IPS-20b (cell line): Measurements from ENCODE around the gene GFER.
"Not testable (repeated sequence)": the region's sequence is repeated elsewhere in the genome, so short reads cannot be mapped to it uniquely, and the experiment has no call there.

Experiments
- H3K27ac ChIP-seq: one replicate; pipeline ENCODE4 v1.5.1; 2013; ENCODE audit warnings: low read length
- H3K27me3 ChIP-seq: 2 replicates; pipeline ENCODE4 v1.6.1; 2013; ENCODE audit warnings: mild to moderate bottlenecking, low read length, inconsistent platforms; ENCODE audit not compliant: insufficient read depth
- H3K36me3 ChIP-seq: 2 replicates; pipeline ENCODE4 v1.6.1; 2013; ENCODE audit warnings: low read depth, mild to moderate bottlenecking, inconsistent platforms, low read length, moderate library complexity; ENCODE audit not compliant: insufficient read depth
- H3K4me1 ChIP-seq: 2 replicates; pipeline ENCODE4 v1.6.1; 2013; ENCODE audit warnings: mild to moderate bottlenecking, control low read depth, inconsistent platforms, low read length, moderate library complexity; ENCODE audit not compliant: insufficient read depth
- H3K4me3 ChIP-seq: 2 replicates; pipeline ENCODE4 v1.5.1; 2013; ENCODE audit warnings: mild to moderate bottlenecking, low read length, inconsistent platforms
- H3K9ac ChIP-seq: 2 replicates; pipeline ENCODE4 v1.6.1; 2013; ENCODE audit warnings: low read depth, mild to moderate bottlenecking, inconsistent platforms, low read length, moderate library complexity
- H3K9me3 ChIP-seq: 2 replicates; pipeline ENCODE4 v1.6.1; 2013; ENCODE audit warnings: mild to moderate bottlenecking, low read depth, low read length, inconsistent platforms; ENCODE audit not compliant: insufficient read depth

GFER gene

DNA sequence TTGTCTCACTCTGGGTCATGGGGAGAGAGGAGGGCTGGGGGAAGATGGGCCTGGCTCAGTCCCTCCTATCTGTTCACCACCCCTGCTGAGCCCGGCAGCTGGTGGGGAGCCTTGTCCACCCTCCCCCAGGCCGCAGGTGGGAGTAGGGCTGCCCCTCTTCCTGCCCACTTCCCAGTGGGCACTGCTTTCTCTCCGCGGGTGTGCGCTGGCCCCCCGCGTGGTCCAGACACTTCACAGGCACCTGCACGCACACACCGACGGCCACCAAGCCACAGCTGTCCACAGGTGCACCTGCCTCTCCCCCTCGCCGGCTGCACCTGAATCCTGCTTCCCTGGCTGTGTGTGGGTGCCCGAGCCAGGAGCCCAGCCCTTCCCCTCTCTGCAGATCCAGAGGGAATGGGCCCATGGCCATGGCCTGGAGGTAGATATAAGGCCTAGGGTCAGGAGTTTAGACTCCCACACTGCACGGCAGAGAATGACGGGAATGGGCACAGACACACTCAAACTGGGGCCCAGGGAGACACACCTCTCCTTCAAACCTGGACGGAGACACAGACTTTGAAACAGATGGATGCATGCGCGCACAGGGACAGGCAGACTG is 44.7 kb downstream of the GFER start:
- Histone ChIP-seq H3K27ac (no peak overlapping the region), H3K4me1 (no peaks in the 10 kb centered on the region; the same call in 1 of the 2 replicates), H3K9me3 (no peaks in the 10 kb centered on the region), H3K36me3 (no peaks in the 10 kb centered on the region), H3K4me3 (no peak overlapping the region), H3K27me3 (peaks cover 42% of the 10 kb centered on the region), H3K9ac (no peak overlapping the region)

- Histone ChIP-seq H3K4me3 (no peak overlapping the region), H3K27me3 (peaks cover 35% of the 10 kb centered on the region), H3K9ac (no peak overlapping the region), H3K36me3 (no peaks in the 10 kb centered on the region), H3K9me3 (no peaks in the 10 kb centered on the region), H3K27ac (no peak overlapping the region), H3K4me1 (no peaks in the 10 kb centered on the region)
Observed at GRCh38 chr16:2029350-2029749, 45.4 kb downstream of the GFER start.

GRCh38 chr16:2030036-2030435 is 46.0 kb downstream of the GFER start:
- no peak overlapping the region for H3K9ac ChIP-seq

DNA sequence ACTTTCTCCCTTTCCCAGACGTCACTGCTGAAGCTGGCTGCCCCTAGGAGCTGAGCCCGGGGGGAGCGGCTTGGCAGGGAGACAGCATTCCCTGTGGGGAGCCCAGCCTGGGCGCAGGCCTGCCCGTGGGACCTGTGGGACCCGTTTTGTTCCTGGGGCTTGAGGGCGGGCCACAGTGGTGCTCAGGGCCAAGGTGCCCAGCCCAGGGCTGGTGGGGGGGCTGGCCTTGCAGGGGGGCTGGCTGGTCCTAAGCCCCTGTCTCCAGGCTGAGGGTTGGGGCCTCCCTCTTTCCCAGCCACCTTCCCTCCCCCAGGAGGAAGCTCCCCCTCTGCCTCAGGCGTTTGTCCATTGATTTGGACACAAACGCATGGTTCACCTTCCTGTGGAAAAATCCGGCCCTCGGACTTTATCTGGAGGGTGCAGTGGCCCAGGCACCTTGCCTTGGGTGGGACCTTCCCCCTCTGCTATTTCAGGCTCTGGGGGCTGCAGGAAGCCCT is 47.1 kb downstream of the GFER start:
- H3K4me1 ChIP-seq: no peaks in the 10 kb centered on the region
- no peaks in the 10 kb centered on the region for H3K36me3 ChIP-seq
- peaks cover 22% of the 10 kb centered on the region for H3K27me3 ChIP-seq
- H3K9me3 ChIP-seq: no peaks in the 10 kb centered on the region
- no peak overlapping the region for H3K9ac ChIP-seq
- H3K27ac ChIP-seq: no peak overlapping the region
- no peak overlapping the region for H3K4me3 ChIP-seq

More at GRCh38 chr16:2030036-2030435, 46.0 kb downstream of the GFER start:
- Histone ChIP-seq H3K4me1 (no peaks in the 10 kb centered on the region), H3K4me3 (no peak overlapping the region), H3K36me3 (no peaks in the 10 kb centered on the region), H3K27ac (no peak overlapping the region), H3K9me3 (no peaks in the 10 kb centered on the region), H3K27me3 (peaks cover 31% of the 10 kb centered on the region)

GRCh38 chr16:2032285-2033056 is 48.5 kb downstream of the GFER start:
- Histone ChIP-seq H3K9me3 (no peaks in the 10 kb centered on the region), H3K4me1 (no peaks in the 10 kb centered on the region), H3K9ac (no peak overlapping the region), H3K27ac (no peak overlapping the region), H3K4me3 (no peak overlapping the region), H3K36me3 (no peaks in the 10 kb centered on the region), H3K27me3 (peaks cover 12% of the 10 kb centered on the region)

GRCh38 chr16:2033057-2033908 is 49.3 kb downstream of the GFER start:
- Histone ChIP-seq H3K36me3 (no peaks in the 10 kb centered on the region), H3K27me3 (peaks cover 4% of the 10 kb centered on the region; the same call in 1 of the 2 replicates), H3K27ac (no peak overlapping the region), H3K9me3 (no peaks in the 10 kb centered on the region), H3K4me3 (no peak overlapping the region), H3K9ac (no peak overlapping the region), H3K4me1 (no peaks in the 10 kb centered on the region)

DNA sequence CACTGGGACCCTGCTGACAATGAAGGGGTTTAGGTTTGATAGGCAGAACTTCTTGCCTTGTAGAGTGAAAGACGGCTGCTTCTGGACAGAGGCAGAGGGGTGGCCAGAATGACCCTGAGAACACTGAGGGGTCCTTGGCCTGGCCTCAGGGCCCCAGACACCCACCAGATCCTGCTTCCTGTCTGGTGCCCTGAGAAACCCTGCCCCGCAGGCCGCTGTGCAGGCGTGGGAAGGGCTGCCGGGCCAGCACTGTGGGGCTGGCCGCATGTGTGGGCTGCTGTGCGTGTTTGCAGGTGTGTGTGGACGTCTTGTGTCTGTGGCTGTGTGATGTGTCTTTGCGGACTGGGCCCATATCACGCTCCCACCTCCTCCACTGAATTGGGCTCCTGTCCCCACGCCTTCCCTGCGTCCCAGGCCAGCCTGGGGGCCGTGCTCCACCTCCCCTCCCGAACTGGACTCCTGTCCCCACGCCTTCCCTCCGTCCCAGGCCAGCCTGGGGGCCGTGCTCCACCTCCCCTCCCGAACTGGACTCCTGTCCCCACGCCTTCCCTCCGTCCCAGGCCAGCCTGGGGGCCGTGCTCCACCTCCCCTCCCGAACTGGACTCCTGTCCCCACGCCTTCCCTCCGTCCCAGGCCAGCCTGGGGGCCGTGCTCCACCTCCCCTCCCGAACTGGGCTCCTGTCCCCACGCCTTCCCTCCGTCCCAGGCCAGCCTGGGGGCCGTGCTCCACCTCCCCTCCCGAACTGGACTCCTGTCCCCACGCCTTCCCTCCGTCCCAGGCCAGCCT is 50.1 kb downstream of the GFER start:
- H3K9me3 ChIP-seq, H3K4me3 ChIP-seq, H3K27ac ChIP-seq, H3K9ac ChIP-seq, H3K27me3 ChIP-seq, H3K4me1 ChIP-seq, H3K36me3 ChIP-seq: not testable (repeated sequence)

- no peaks in the 10 kb centered on the region for H3K4me1 ChIP-seq
- H3K9me3 ChIP-seq: no peaks in the 10 kb centered on the region
- H3K9ac ChIP-seq: no peak overlapping the region
- no peaks in the 10 kb centered on the region for H3K36me3 ChIP-seq
- H3K27ac ChIP-seq: no peak overlapping the region
- no peaks in the 10 kb centered on the region for H3K27me3 ChIP-seq
- no peak overlapping the region for H3K4me3 ChIP-seq
Observed at GRCh38 chr16:2034696-2035430, 50.9 kb downstream of the GFER start.

DNA sequence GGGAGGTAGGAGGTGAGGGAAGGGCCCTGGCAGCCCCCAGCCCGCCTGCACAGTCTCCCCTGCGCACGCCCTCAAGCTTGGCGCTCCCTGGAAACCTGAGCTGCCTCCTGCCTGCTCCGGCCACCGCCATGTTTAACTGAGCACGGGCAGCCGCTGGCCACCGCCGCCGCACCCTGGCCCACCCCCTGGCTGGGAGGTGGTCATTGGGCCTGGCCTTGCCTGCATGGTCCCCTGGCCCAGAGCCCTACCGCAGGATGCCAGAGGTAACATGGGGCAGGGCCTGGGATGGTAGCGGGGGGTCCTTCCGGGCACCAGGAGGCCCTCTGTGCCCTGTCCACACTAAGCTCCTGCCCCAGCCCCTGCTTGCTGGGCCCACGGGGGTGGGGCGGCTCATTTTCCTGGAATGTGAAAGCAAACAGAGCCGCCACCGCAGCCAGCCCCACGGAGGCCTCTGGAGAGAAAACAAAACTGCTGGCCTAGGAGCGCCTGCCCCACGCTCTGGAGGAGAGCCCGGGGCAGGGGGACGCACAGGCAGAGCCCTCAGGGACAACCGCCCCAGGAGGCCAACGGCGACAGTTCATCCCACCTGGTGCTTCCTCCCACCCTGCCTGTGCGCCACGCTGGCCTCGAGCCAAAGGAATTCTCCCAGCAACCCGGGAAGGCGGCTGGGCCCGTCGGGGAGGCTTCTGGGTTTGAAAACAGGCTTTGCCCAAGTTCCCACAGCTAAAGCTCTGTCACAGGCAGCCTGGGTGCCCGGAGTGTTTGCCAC is 51.6 kb downstream of the GFER start:
- Histone ChIP-seq H3K4me1 (no peaks in the 10 kb centered on the region), H3K4me3 (no peak overlapping the region), H3K9me3 (no peaks in the 10 kb centered on the region), H3K36me3 (no peaks in the 10 kb centered on the region), H3K27me3 (no peaks in the 10 kb centered on the region), H3K9ac (no peak overlapping the region), H3K27ac (no peak overlapping the region)

DNA sequence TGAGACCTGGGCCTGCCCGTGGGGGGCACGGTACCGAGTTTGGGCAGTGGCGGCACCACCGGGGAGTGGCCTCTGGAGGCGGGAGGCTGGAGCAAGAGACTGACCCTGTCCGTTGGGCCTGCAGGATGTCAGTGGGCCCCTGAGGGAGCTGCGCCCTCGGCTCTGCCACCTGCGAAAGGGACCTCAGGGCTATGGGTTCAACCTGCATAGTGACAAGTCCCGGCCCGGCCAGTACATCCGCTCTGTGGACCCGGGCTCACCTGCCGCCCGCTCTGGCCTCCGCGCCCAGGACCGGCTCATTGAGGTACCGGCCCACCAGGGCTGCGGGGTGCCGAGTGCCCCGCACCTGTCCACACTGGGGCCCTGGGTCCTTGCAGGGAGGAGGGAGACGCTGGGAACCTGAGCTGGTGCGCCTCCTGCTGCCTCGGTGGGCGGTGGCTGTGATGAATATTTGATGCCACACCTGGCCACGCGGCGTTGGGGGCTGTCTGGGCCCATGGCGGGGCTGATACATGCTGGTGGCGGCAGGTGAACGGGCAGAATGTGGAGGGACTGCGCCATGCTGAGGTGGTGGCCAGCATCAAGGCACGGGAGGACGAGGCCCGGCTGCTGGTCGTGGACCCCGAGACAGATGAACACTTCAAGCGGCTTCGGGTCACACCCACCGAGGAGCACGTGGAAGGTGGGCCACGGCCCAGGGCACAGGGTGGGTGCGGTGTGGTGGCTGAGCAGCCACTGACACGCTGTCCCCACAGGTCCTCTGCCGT is 52.4 kb downstream of the GFER start:
- Histone ChIP-seq H3K9me3 (no peaks in the 10 kb centered on the region), H3K9ac (no peak overlapping the region), H3K27ac (no peak overlapping the region), H3K36me3 (no peaks in the 10 kb centered on the region), H3K4me3 (no peak overlapping the region), H3K27me3 (no peaks in the 10 kb centered on the region), H3K4me1 (no peaks in the 10 kb centered on the region)
